ENCODE measurements around the gene U2SURP.
"Not testable (repeated sequence)": the region's sequence is repeated elsewhere in the genome, so short reads cannot be mapped to it uniquely, and the experiment has no call there.

U2SURP gene

GRCh38 chr3:143004823-143005222 lies 3.5 kb downstream of the U2SURP start:
- in situ Hi-C loops (cut with MboI; ENCODE audit: low sequenced_read_pairs): no loop called here

- in situ Hi-C loops (cut with MboI; ENCODE audit: low sequenced_read_pairs): no loop called here
Observed at GRCh38 chr3:143010024-143010423, 8.7 kb downstream of the U2SURP start.

GRCh38 chr3:143011705-143012104 lies 10.3 kb downstream of the U2SURP start:
- in situ Hi-C loops (cut with MboI; ENCODE audit: low sequenced_read_pairs): no loop called here

- in situ Hi-C loops (cut with MboI; ENCODE audit: low sequenced_read_pairs): no loop called here
Observed at GRCh38 chr3:143014921-143015320, 13.6 kb downstream of the U2SURP start.

GRCh38 chr3:143016321-143016972 lies 15.1 kb downstream of the U2SURP start:
- in situ Hi-C loops (cut with MboI; ENCODE audit: low sequenced_read_pairs): no loop called here

GRCh38 chr3:143024351-143024960 lies 23.1 kb downstream of the U2SURP start:
- in situ Hi-C loops (cut with MboI; ENCODE audit: low sequenced_read_pairs): no loop called here

GRCh38 chr3:143031327-143031726 lies 30.0 kb downstream of the U2SURP start:
- in situ Hi-C loops (cut with MboI; ENCODE audit: low sequenced_read_pairs): no loop called here

- in situ Hi-C loops (cut with MboI; ENCODE audit: low sequenced_read_pairs): not testable (repeated sequence)
Observed at GRCh38 chr3:143031796-143032387, 30.5 kb downstream of the U2SURP start.

- in situ Hi-C loops (cut with MboI; ENCODE audit: low sequenced_read_pairs): no loop called here
Observed at GRCh38 chr3:143035466-143036211, 34.3 kb downstream of the U2SURP start.

GRCh38 chr3:143036557-143036956 lies 35.2 kb downstream of the U2SURP start:
- in situ Hi-C loops (cut with MboI; ENCODE audit: low sequenced_read_pairs): no loop called here

- in situ Hi-C loops (cut with MboI; ENCODE audit: low sequenced_read_pairs): no loop called here
Observed at GRCh38 chr3:143037867-143038266, 36.5 kb downstream of the U2SURP start.

- in situ Hi-C loops (cut with MboI; ENCODE audit: low sequenced_read_pairs): no loop called here
Observed at GRCh38 chr3:143040261-143040879, 39.0 kb downstream of the U2SURP start.

- in situ Hi-C loops (cut with MboI; ENCODE audit: low sequenced_read_pairs): no loop called here
Observed at GRCh38 chr3:143041903-143042302, 40.5 kb downstream of the U2SURP start.

GRCh38 chr3:143045639-143046038 lies 44.3 kb downstream of the U2SURP start:
- in situ Hi-C loops (cut with MboI; ENCODE audit: low sequenced_read_pairs): no loop called here

- in situ Hi-C loops (cut with MboI; ENCODE audit: low sequenced_read_pairs): not testable (repeated sequence)
Observed at GRCh38 chr3:143046075-143046474, 44.7 kb downstream of the U2SURP start.

GRCh38 chr3:143054011-143054410 lies 52.6 kb downstream of the U2SURP start:
- in situ Hi-C loops (cut with MboI; ENCODE audit: low sequenced_read_pairs): no loop called here

GRCh38 chr3:143056372-143056771 lies 55.0 kb downstream of the U2SURP start:
- in situ Hi-C loops (cut with MboI; ENCODE audit: low sequenced_read_pairs): no loop called here

GRCh38 chr3:143060906-143061305 lies 59.5 kb downstream of the U2SURP start:
- in situ Hi-C loops (cut with MboI; ENCODE audit: low sequenced_read_pairs): no loop called here

GRCh38 chr3:143063018-143063417 lies 61.6 kb downstream of the U2SURP start:
- in situ Hi-C loops (cut with MboI; ENCODE audit: low sequenced_read_pairs): no loop called here

GRCh38 chr3:143064777-143065176 lies 63.4 kb downstream of the U2SURP start:
- in situ Hi-C loops (cut with MboI; ENCODE audit: low sequenced_read_pairs): no loop called here

GRCh38 chr3:143065364-143065763 lies 64.0 kb downstream of the U2SURP start:
- in situ Hi-C loops (cut with MboI; ENCODE audit: low sequenced_read_pairs): no loop called here

All from HL-60/S4 treated with retinoic acid at 250 ng/mL for 4 days and 3 days (cell line).